GM19397 (cell line): ENCODE measurements around the gene ZNF414.

ENCODE experiments used
- ATAC-seq: cut with Tn5 transposase; IDR thresholded peaks from one replicate; pipeline ENCODE4 v1.9.1; 2021; ENCODE audit warnings: mild to moderate bottlenecking, moderate library complexity; ENCODE audit not compliant: unreplicated experiment

The ZNF414 gene

DNA sequence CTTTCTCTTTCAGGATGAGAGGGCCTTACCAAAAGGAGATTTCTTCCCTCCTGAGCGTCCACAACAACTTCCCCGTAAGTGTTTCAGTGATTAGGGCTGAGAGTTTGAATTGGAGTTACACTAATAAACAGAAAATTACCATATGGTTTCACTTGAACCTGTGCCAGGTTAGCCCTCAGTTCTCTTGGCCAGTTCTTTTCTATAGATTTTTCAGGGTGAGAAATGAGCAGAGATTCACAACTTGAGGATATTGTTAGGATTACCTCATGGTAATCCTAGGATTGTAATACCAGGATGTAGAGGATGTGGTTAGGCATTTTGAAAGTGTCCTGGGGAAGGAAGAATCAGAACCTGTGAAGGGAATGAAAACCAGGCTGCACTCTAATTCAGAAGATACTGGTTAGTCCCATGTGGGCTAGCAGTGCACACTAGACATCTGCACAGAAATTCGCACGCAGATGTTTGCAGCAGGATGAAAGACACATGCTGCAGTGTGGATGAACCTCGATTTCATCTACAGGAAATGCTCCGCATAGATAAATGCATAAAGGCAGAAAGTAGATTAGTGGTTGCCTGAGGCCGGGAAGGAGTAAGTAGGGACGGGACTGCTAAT lies 45.1 kb downstream of the ZNF414 start:
- no peak for ATAC-seq

DNA sequence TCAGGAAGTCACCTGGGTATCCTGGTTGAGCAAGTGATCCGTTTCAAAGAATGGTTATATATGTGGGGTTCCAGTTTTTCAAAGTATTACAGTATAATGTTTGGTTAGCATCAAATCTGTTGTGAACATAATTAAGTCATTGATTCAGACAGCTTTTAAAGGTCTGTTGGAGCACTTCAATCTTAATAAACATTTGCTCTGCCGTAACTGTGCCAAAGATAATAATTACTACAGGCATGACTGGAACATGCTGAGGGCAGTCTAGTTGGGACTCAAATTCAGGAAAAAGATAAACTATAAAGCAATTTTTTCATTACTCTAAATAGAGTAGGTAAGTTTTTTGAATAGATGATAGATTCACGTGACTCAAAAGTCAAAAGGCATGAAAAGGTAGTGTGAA lies 45.8 kb downstream of the ZNF414 start:
- no peak for ATAC-seq

DNA sequence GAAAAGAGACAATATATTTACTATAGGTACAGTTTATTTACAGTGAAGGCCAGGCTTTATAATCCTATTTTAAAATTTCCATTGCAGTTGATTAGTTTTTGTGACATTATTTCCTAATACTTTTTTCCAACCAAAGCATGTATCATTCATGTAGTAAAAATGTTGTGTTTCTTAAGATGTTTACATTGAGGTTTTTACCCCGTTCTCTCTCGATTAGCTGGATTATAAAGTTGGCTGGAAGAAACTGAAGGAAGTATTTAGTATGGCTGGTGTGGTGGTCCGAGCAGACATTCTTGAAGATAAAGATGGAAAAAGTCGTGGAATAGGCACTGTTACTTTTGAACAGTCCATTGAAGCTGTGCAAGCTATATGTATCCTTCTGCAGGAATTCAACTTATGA lies 47.9 kb downstream of the ZNF414 start:
- ATAC-seq: no peak

GRCh38 chr19:8463365-8463764 lies 50.6 kb downstream of the ZNF414 start:
- no peak for ATAC-seq

DNA sequence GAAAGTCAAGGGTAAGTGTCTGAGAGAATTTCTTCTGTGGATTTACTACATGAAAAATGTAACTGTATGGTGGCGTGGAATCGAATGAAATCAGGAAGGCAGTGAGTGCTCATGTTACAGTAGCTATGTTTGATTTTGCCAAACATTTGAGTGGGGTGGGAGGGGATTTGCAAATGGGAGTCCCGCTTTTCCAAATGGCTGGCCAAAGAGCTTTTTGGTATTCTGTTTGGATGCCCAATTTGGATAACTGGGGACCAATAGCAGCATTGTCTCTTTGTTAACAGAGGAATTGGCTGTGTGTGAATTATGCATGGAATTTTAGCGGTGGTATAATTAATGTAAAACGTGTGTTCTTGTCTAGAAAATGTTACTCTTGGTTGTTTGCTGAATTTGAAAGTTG lies 51.4 kb downstream of the ZNF414 start:
- no peak for ATAC-seq

GRCh38 chr19:8461891-8462290 lies 52.1 kb downstream of the ZNF414 start:
- no peak for ATAC-seq

GRCh38 chr19:8461376-8461775 lies 52.6 kb downstream of the ZNF414 start:
- no peak for ATAC-seq

- ATAC-seq: no peak
Observed at GRCh38 chr19:8460516-8461298, 53.3 kb downstream of the ZNF414 start.
